Hepatocyte (in vitro differentiated cells): ENCODE results near the gene WBP2NL. TPM values are rescaled to one million over a fixed set of nuclear protein-coding genes. Genes with fewer than 3 reads are reported as not detected.

Experiments
- DNase-seq: peaks from one replicate; pipeline ENCODE4 v3.0.0-alpha.2; 2016; ENCODE audit warnings: low spot score
- H2AFZ ChIP-seq: fragments of 200-600 bp; sonication (generic); 2 replicates; pipeline ENCODE4 v1.6.0; 2016; ENCODE audit warnings: antibody characterized with exemption, mild to moderate bottlenecking
- H3K27ac ChIP-seq: fragments of 200-600 bp; sonication (generic); 2 replicates; pipeline ENCODE4 v1.5.1; 2016; ENCODE audit warnings: mild to moderate bottlenecking
- H3K27me3 ChIP-seq: fragments of 200-600 bp; sonication (generic); 2 replicates; pipeline ENCODE4 v1.6.1; 2016
- H3K36me3 ChIP-seq: fragments of 200-600 bp; sonication (generic); replicated peaks from 2 replicates; pipeline ENCODE4 v1.5.1; 2016; ENCODE audit warnings: low read depth; ENCODE audit not compliant: insufficient read depth
- H3K4me1 ChIP-seq: fragments of 200-600 bp; sonication (generic); 2 replicates; pipeline ENCODE4 v1.5.1; 2016; ENCODE audit warnings: mild to moderate bottlenecking, moderate library complexity; ENCODE audit not compliant: insufficient read depth
- H3K4me2 ChIP-seq: fragments of 200-600 bp; sonication (generic); 2 replicates; pipeline ENCODE4 v1.6.0; 2016
- H3K4me3 ChIP-seq: fragments of 200-600 bp; sonication (generic); 2 replicates; pipeline ENCODE4 v1.5.1; 2016; ENCODE audit warnings: mild to moderate bottlenecking
- H3K79me2 ChIP-seq: fragments of 200-600 bp; sonication (generic); 2 replicates; pipeline ENCODE4 v1.6.0; 2017; ENCODE audit warnings: mild to moderate bottlenecking
- H3K9me2 ChIP-seq: fragments of 200-600 bp; sonication (generic); replicated peaks from 2 replicates; pipeline ENCODE4 v1.6.0; 2017; ENCODE audit warnings: mild to moderate bottlenecking; ENCODE audit not compliant: insufficient read depth
- H3K9me3 ChIP-seq: fragments of 200-600 bp; sonication (generic); 2 replicates; pipeline ENCODE4 v1.5.1; 2016; ENCODE audit warnings: low read depth, mild to moderate bottlenecking
- H4K20me1 ChIP-seq: fragments of 200-600 bp; sonication (generic); 2 replicates; pipeline ENCODE4 v1.6.0; 2016; ENCODE audit warnings: mild to moderate bottlenecking; ENCODE audit not compliant: insufficient read depth, poor library complexity, severe bottlenecking
- EZH2 ChIP-seq: fragments of 200-600 bp; sonication (generic); IDR thresholded peaks from 2 replicates; pipeline ENCODE4 v1.6.1; 2016; ENCODE audit warnings: antibody characterized with exemption, mild to moderate bottlenecking, borderline replicate concordance
- EZH2phosphoT487 ChIP-seq: fragments of 200-600 bp; sonication (generic); IDR thresholded peaks from one replicate; pipeline ENCODE4 v1.6.1; 2018; ENCODE audit warnings: antibody characterized with exemption, mild to moderate bottlenecking, low read depth, moderate library complexity; ENCODE audit not compliant: unreplicated experiment, severe bottlenecking
- WGBS: methylation state at CpG from one replicate; pipeline ENCODE4 v1.1.6; 2016; ENCODE audit warnings: low lambda C conversion rate; ENCODE audit errors: missing lambda C conversion rate; 5-methylcytosine and 5-hydroxymethylcytosine counted together
- polyA plus RNA-seq: library from polyadenylated mRNA; unstranded; fragments of >200 nt; fragmentation: Nextera tagmentation; extraction: Ambion mirVana; gene quantifications from 2 replicates; pipeline ENCODE4 v1.2.1, GENCODE V29; 2016
- total RNA-seq: library from RNA; depleted of rRNA; stranded (reverse); fragments of >200 nt; gene quantifications from 2 replicates; pipeline ENCODE4 v1.2.3, GENCODE V29; 2014
- TF ChIP-seq, protein P1 (sequence below): fragments of 200-600 bp; sonication (generic); IDR thresholded peaks from 2 replicates; pipeline ENCODE4 v1.5.1; 2016; ENCODE audit warnings: antibody characterized with exemption, mild to moderate bottlenecking; ENCODE audit not compliant: poor library complexity

Gene WBP2NL
- total and polyA plus RNA-seq, 2 experiments from 2014 or later = not detected

GRCh38 chr22:42000466-42000865 is 1.9 kb downstream of the WBP2NL start:
- WGBS = 87% methylated on average over 8 of the region's 8 CpGs

DNA sequence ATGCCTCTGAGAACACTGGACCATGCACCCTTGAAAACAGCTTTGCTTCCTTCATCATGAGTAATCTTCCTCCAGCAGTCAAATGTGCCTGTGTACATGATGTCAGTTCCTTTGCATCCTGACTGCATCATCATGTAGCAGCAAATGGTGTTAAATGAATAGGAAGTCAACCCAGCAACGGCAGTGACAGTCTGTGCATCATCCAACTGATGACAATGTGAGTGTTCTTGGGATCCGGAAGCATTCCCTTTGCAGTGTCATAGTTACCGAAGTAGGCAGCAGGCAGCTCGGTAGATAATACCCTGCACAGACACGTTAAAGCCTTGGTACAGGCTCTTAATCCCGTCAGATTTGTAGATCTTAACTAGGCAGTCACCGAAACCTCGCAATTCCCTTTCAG is 2.5 kb downstream of the WBP2NL start:
- H3K9me3 ChIP-seq = no peaks in the 10 kb centered on the region
- no peaks in the 10 kb centered on the region for H3K4me1 ChIP-seq
- TF ChIP-seq EZH2 (no peak), EZH2phosphoT487 (no peak)
- TF ChIP-seq, protein P1, sequence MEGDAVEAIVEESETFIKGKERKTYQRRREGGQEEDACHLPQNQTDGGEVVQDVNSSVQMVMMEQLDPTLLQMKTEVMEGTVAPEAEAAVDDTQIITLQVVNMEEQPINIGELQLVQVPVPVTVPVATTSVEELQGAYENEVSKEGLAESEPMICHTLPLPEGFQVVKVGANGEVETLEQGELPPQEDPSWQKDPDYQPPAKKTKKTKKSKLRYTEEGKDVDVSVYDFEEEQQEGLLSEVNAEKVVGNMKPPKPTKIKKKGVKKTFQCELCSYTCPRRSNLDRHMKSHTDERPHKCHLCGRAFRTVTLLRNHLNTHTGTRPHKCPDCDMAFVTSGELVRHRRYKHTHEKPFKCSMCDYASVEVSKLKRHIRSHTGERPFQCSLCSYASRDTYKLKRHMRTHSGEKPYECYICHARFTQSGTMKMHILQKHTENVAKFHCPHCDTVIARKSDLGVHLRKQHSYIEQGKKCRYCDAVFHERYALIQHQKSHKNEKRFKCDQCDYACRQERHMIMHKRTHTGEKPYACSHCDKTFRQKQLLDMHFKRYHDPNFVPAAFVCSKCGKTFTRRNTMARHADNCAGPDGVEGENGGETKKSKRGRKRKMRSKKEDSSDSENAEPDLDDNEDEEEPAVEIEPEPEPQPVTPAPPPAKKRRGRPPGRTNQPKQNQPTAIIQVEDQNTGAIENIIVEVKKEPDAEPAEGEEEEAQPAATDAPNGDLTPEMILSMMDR = no peak
- no peaks in the 10 kb centered on the region for H3K27me3 ChIP-seq
- no peaks in the 10 kb centered on the region for H3K79me2 ChIP-seq
- no peaks in the 10 kb centered on the region for H4K20me1 ChIP-seq
- no peak overlapping the region for H3K4me3 ChIP-seq
- no peak overlapping the region for H2AFZ ChIP-seq
- no peaks in the 10 kb centered on the region for H3K36me3 ChIP-seq
- H3K27ac ChIP-seq = no peak overlapping the region
- no peaks in the 10 kb centered on the region for H3K9me2 ChIP-seq
- H3K4me2 ChIP-seq = no peak overlapping the region
- DNase-seq = no peak
- 59% methylated on average over 8 of the region's 8 CpGs for WGBS

More at GRCh38 chr22:42000466-42000865, 1.9 kb downstream of the WBP2NL start:
- Histone ChIP-seq H3K4me3 (no peak overlapping the region), H3K27me3 (no peaks in the 10 kb centered on the region), H3K36me3 (no peaks in the 10 kb centered on the region), H3K9me3 (no peaks in the 10 kb centered on the region), H3K79me2 (no peaks in the 10 kb centered on the region), H3K9me2 (no peaks in the 10 kb centered on the region), H2AFZ (no peak overlapping the region), H3K27ac (no peak overlapping the region), H4K20me1 (no peaks in the 10 kb centered on the region), H3K4me2 (no peak overlapping the region), H3K4me1 (no peaks in the 10 kb centered on the region)
- TF ChIP-seq, protein P1 = no peak
- TF ChIP-seq EZH2 (no peak), EZH2phosphoT487 (no peak)
- no peak for DNase-seq

GRCh38 chr22:42001706-42002105 is 3.1 kb downstream of the WBP2NL start:
- Histone ChIP-seq H3K27me3 (no peaks in the 10 kb centered on the region), H4K20me1 (no peaks in the 10 kb centered on the region)
- TF ChIP-seq EZH2phosphoT487 (no peak), EZH2 (no peak)
- TF ChIP-seq, protein P1 = no peak

DNA sequence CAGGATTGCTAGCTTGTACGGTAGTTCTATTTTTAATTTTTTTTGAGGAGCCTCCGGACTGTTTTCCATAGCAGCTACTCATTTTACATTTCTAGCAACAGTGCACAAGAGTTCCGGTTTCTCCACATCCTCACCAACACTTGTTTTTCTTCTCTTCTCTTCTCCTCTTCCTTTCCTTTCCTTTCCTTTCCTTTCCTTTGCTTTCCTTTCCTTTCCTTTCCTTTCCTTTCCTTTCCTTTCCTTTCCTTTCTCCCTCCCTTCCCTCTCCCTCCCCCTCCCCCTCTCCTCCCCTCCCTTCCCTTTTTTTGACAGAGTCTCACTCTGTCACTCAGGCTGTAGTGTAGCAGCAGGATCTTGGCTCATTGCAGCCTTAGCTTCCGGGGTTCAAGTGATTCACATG is 9.3 kb downstream of the WBP2NL start:
- Histone ChIP-seq H2AFZ (no peak overlapping the region), H3K4me2 (no peak overlapping the region), H3K27ac (no peak overlapping the region), H3K9me2 (no peaks in the 10 kb centered on the region), H3K9me3 (peaks cover 8% of the 10 kb centered on the region), H3K79me2 (no peaks in the 10 kb centered on the region), H3K27me3 (peaks cover 2% of the 10 kb centered on the region), H3K4me3 (no peak overlapping the region), H4K20me1 (no peaks in the 10 kb centered on the region), H3K4me1 (no peaks in the 10 kb centered on the region), H3K36me3 (no peaks in the 10 kb centered on the region)
- 80% methylated on average over 4 of the region's 4 CpGs for WGBS
- no peak for DNase-seq
- TF ChIP-seq, protein P1 = no peak
- TF ChIP-seq EZH2 (no peak), EZH2phosphoT487 (no peak)

More at GRCh38 chr22:42001706-42002105, 3.1 kb downstream of the WBP2NL start:
- H3K4me3 ChIP-seq = no peak overlapping the region
- no peak for DNase-seq
- H3K4me1 ChIP-seq = no peaks in the 10 kb centered on the region
- H3K27ac ChIP-seq = no peak overlapping the region
- H3K9me3 ChIP-seq = no peaks in the 10 kb centered on the region
- no peaks in the 10 kb centered on the region for H3K79me2 ChIP-seq
- no peak overlapping the region for H2AFZ ChIP-seq
- 96% methylated on average over 12 of the region's 12 CpGs for WGBS
- H3K36me3 ChIP-seq = no peaks in the 10 kb centered on the region
- H3K4me2 ChIP-seq = no peak overlapping the region
- no peaks in the 10 kb centered on the region for H3K9me2 ChIP-seq
